ENCODE data around the gene EXOC3L4. TPM values are rescaled to one million over a fixed set of nuclear protein-coding genes. Genes with fewer than 3 reads are reported as not detected.

The EXOC3L4 gene
- total RNA-seq, 1 donor from 2014 or later, result 81.5 TPM

- no peak for ATAC-seq
These were observed 4.9 kb upstream of the EXOC3L4 start for GRCh38 chr14:103089386-103090335.

GRCh38 chr14:103090481-103091020, 4.0 kb upstream of the EXOC3L4 start:
- ATAC-seq (no peak), DNase-seq (ENCODE audit: low spot score) (no peak)

More at GRCh38 chr14:103089386-103090335, 4.9 kb upstream of the EXOC3L4 start:
- no peak for DNase-seq (ENCODE audit: low spot score)

- peak; percentile 76 for DNase-seq (ENCODE audit: low spot score)
- peak; percentile 70 for ATAC-seq
These were observed 3.3 kb upstream of the EXOC3L4 start for GRCh38 chr14:103091041-103091882.

- no peak for ATAC-seq
- DNase-seq (ENCODE audit: low spot score), result no peak
These were observed 2.7 kb upstream of the EXOC3L4 start for GRCh38 chr14:103091883-103092222.

GRCh38 chr14:103093856-103094405, 594 bp upstream of the EXOC3L4 start:
- DNase-seq (ENCODE audit: low spot score) (no peak), ATAC-seq (no peak)

- ATAC-seq (peak; percentile 14), DNase-seq (ENCODE audit: low spot score) (no peak)
These were observed 769 bp downstream of the EXOC3L4 start for GRCh38 chr14:103095210-103095778.

- DNase-seq (ENCODE audit: low spot score) (no peak), ATAC-seq (no peak)
These were observed 1.9 kb downstream of the EXOC3L4 start for GRCh38 chr14:103096387-103096786.

- no peak for ATAC-seq
- DNase-seq (ENCODE audit: low spot score), result no peak
These were observed 2.9 kb downstream of the EXOC3L4 start for GRCh38 chr14:103097244-103097993.

- DNase-seq (ENCODE audit: low spot score), result peak; percentile 82
- peak; percentile 45 for ATAC-seq
These were observed 3.8 kb downstream of the EXOC3L4 start for GRCh38 chr14:103097994-103098957.

- DNase-seq (ENCODE audit: low spot score) (peak; percentile 90), ATAC-seq (peak; percentile 58)
These were observed 4.7 kb downstream of the EXOC3L4 start for GRCh38 chr14:103099081-103099732.

- DNase-seq (ENCODE audit: low spot score), result no peak
- ATAC-seq, result peak; percentile 0
These were observed 5.3 kb downstream of the EXOC3L4 start for GRCh38 chr14:103099733-103100280.

- peak; percentile 1 for ATAC-seq
- peak; percentile 81 for DNase-seq (ENCODE audit: low spot score)
These were observed 6.0 kb downstream of the EXOC3L4 start for GRCh38 chr14:103100281-103101121.

- DNase-seq (ENCODE audit: low spot score) (no peak), ATAC-seq (no peak)
These were observed 6.9 kb downstream of the EXOC3L4 start for GRCh38 chr14:103101257-103101962.

- ATAC-seq, result no peak
- DNase-seq (ENCODE audit: low spot score), result no peak
These were observed 7.6 kb downstream of the EXOC3L4 start for GRCh38 chr14:103101963-103102688.

GRCh38 chr14:103102689-103103260, 8.2 kb downstream of the EXOC3L4 start:
- DNase-seq (ENCODE audit: low spot score), result no peak
- no peak for ATAC-seq

Data from left lobe of liver (tissue), 2 donors.